H1 (cell line): ENCODE data around the gene ACAD10. TPM values are rescaled to one million over a fixed set of nuclear protein-coding genes. Genes with fewer than 3 reads are reported as not detected.
A peak's percentile ranks its signal among the peaks of the same experiment; 100 is the strongest.

Experiments used
- CTCF ChIA-PET: fragments of 300-600 bp; sonication (Branson Sonifier 250); formaldehyde crosslinking; loops from one replicate; lab custom pipeline; 2021; ENCODE audit not compliant: partially characterized antibody; lab: Charles Lee
- POLR2A ChIA-PET: fragments of 300-600 bp; sonication (Branson Sonifier 250); formaldehyde crosslinking; loops from one replicate; lab custom pipeline; 2021; ENCODE audit warnings: inconsistent platforms; ENCODE audit not compliant: partially characterized antibody; lab: Charles Lee
- DNase-seq, 2 experiments: peaks; one replicate each; pipeline versions ENCODE4 v3.0.0 to v3.0.0-alpha.2; 2010 to 2022; ENCODE audit warnings: low spot score in 2 of 2, low read depth in 1 of 2, mixed read lengths in 1 of 2
- FAIRE-seq: peaks from 2 replicates; lab custom pipeline; 2011; peaks lifted over from hg19 to GRCh38; lab: Jason Lieb, UNC
- H2AFZ ChIP-seq: 2 replicates; pipeline ENCODE4 v1.8.1; 2012; ENCODE audit warnings: low read length, inconsistent platforms
- H2AK5ac ChIP-seq: 2 replicates; pipeline ENCODE4 v1.6.1; 2013; ENCODE audit warnings: low read depth, low read length
- H2BK120ac ChIP-seq: replicated peaks from 2 replicates; pipeline ENCODE3; 2013; ENCODE audit warnings: low read depth, low read length, inconsistent platforms
- H2BK12ac ChIP-seq: 2 replicates; pipeline ENCODE4 v1.6.1; 2013; ENCODE audit warnings: low read depth, low read length
- H2BK15ac ChIP-seq: 2 replicates; pipeline ENCODE4 v1.6.1; 2013; ENCODE audit warnings: low read length
- H2BK20ac ChIP-seq: 2 replicates; pipeline ENCODE4 v1.6.1; 2013; ENCODE audit warnings: low read length
- H2BK5ac ChIP-seq: 2 replicates; pipeline ENCODE4 v1.6.1; 2013; ENCODE audit warnings: low read depth, low read length
- H3K14ac ChIP-seq: 2 replicates; pipeline ENCODE4 v1.6.1; 2013; ENCODE audit warnings: inconsistent platforms; ENCODE audit not compliant: insufficient read length
- H3K18ac ChIP-seq: 2 replicates; pipeline ENCODE4 v1.6.1; 2013; ENCODE audit warnings: low read length; ENCODE audit errors: extremely low read depth
- H3K23ac ChIP-seq: 2 replicates; pipeline ENCODE4 v1.6.1; 2013; ENCODE audit warnings: inconsistent platforms; ENCODE audit not compliant: insufficient read length
- H3K23me2 ChIP-seq: 2 replicates; pipeline ENCODE4 v1.6.1; 2013; ENCODE audit warnings: low read depth, low read length
- H3K27ac ChIP-seq: 2 replicates; pipeline ENCODE4 v1.6.1; 2011; ENCODE audit warnings: low read depth, low read length, inconsistent platforms
- H3K27me3 ChIP-seq, 4 experiments: replicated peaks in 1 of 4; 1 replicate in 1 of 4; 2 replicates in 3 of 4; pipeline versions ENCODE4 v1.6.1 to v1.8.1; 2011 to 2013; ENCODE audit warnings: low read length in 3 of 4, mild to moderate bottlenecking in 3 of 4, inconsistent platforms in 2 of 4, mixed read lengths in 2 of 4, moderate library complexity in 1 of 4; ENCODE audit not compliant: control insufficient read depth in 3 of 4, insufficient read depth in 3 of 4; ENCODE audit errors: extremely low read depth in 1 of 4
- H3K36me3 ChIP-seq, 4 experiments: 2 replicates each; pipeline versions ENCODE4 v1.6.1 to v1.8.1; 2011 to 2013; ENCODE audit warnings: mild to moderate bottlenecking in 4 of 4, low read length in 3 of 4, moderate library complexity in 2 of 4, control low read depth in 1 of 4, inconsistent platforms in 1 of 4; ENCODE audit not compliant: insufficient read depth in 4 of 4, control insufficient read depth in 2 of 4
- H3K4ac ChIP-seq: replicated peaks from 2 replicates; pipeline ENCODE3; 2013; ENCODE audit warnings: low read length, low read depth, mixed read lengths, inconsistent platforms; ENCODE audit not compliant: insufficient read length
- H3K4me1 ChIP-seq, 4 experiments: replicated peaks in 1 of 4; 1 replicate in 1 of 4; 2 replicates in 3 of 4; pipeline versions ENCODE4 v1.6.1 to v1.8.1; 2011 to 2013; ENCODE audit warnings: low read length in 3 of 4, inconsistent platforms in 2 of 4, mixed read lengths in 1 of 4; ENCODE audit not compliant: insufficient read depth in 4 of 4, control insufficient read depth in 3 of 4
- H3K4me2 ChIP-seq, 2 experiments: 2 replicates each; pipeline versions ENCODE4 v1.6.1 to v1.8.1; 2011 to 2013; ENCODE audit warnings: low read depth in 2 of 2, low read length in 2 of 2, control low read depth in 1 of 2, inconsistent platforms in 1 of 2, mild to moderate bottlenecking in 1 of 2; ENCODE audit not compliant: insufficient read depth in 1 of 2
- H3K4me3 ChIP-seq, 4 experiments: fragments of 200-600, 300-600 bp in 1 of 4; sonication (generic), shearing (Covaris generic), sonication (Bioruptor Twin) in 1 of 4; 2 replicates each; pipeline versions ENCODE4 v1.5.1 to v1.8.1; 2011 to 2016; ENCODE audit warnings: low read length in 4 of 4, low read depth in 3 of 4, control low read depth in 2 of 4, inconsistent platforms in 2 of 4, mild to moderate bottlenecking in 2 of 4, mixed read lengths in 1 of 4, moderate library complexity in 1 of 4; ENCODE audit not compliant: insufficient read depth in 2 of 4; ENCODE audit errors: extremely low read depth in 1 of 4
- H3K56ac ChIP-seq: replicated peaks from 2 replicates; pipeline ENCODE3; 2013; ENCODE audit warnings: low read depth, mild to moderate bottlenecking, mixed read lengths, low read length, inconsistent platforms; ENCODE audit not compliant: insufficient read length
- H3K79me1 ChIP-seq: 2 replicates; pipeline ENCODE4 v1.6.1; 2013; ENCODE audit warnings: low read depth, low read length, control low read depth
- H3K79me2 ChIP-seq, 2 experiments: 2 replicates each; pipeline versions ENCODE4 v1.6.1 to v1.8.1; 2012 to 2013; ENCODE audit warnings: low read length in 2 of 2, mild to moderate bottlenecking in 2 of 2, inconsistent platforms in 1 of 2; ENCODE audit not compliant: insufficient read depth in 2 of 2, control insufficient read depth in 1 of 2
- H3K9ac ChIP-seq, 4 experiments: replicated peaks in 1 of 4; 1 replicate in 1 of 4; 2 replicates in 3 of 4; pipeline versions ENCODE4 v1.6.1 to v1.8.1; 2011 to 2013; ENCODE audit warnings: low read depth in 3 of 4, low read length in 3 of 4, control low read depth in 2 of 4, mild to moderate bottlenecking in 2 of 4, moderate library complexity in 2 of 4, inconsistent platforms in 1 of 4; ENCODE audit errors: extremely low read depth in 1 of 4
- H3K9me3 ChIP-seq, 2 experiments: 2 replicates each; pipeline versions ENCODE4 v1.6.1 to v1.8.1; 2012 to 2013; ENCODE audit warnings: mild to moderate bottlenecking in 2 of 2, moderate library complexity in 2 of 2, control low read depth in 1 of 2, inconsistent platforms in 1 of 2, low read depth in 1 of 2, low read length in 1 of 2, mixed read lengths in 1 of 2; ENCODE audit not compliant: insufficient read depth in 2 of 2
- H4K20me1 ChIP-seq, 2 experiments: replicated peaks in 1 of 2; 2 replicates each; pipeline versions ENCODE3 to v1.8.1; 2011 to 2013; ENCODE audit warnings: inconsistent platforms in 2 of 2, low read length in 2 of 2, mild to moderate bottlenecking in 1 of 2; ENCODE audit not compliant: insufficient read depth in 2 of 2, control insufficient read depth in 1 of 2
- H4K5ac ChIP-seq: 2 replicates; pipeline ENCODE4 v1.6.1; 2013; ENCODE audit warnings: low read length, low read depth, mixed read lengths, inconsistent platforms; ENCODE audit not compliant: insufficient read length
- H4K8ac ChIP-seq: 2 replicates; pipeline ENCODE4 v1.8.0; 2013; ENCODE audit warnings: mild to moderate bottlenecking, moderate library complexity, low read length, inconsistent platforms; ENCODE audit not compliant: insufficient read depth; ENCODE audit errors: extremely low read depth
- H4K91ac ChIP-seq: replicated peaks from 2 replicates; pipeline ENCODE3; 2013; ENCODE audit warnings: low read length, mixed read lengths, inconsistent platforms; ENCODE audit not compliant: insufficient read length
- BRCA1 ChIP-seq: IDR thresholded peaks from 2 replicates; pipeline ENCODE4 v1.6.1; 2012; ENCODE audit warnings: low read depth, low read length, improper control_type of control experiment
- CBX5 ChIP-seq: fragments of 300-800, 300-1000 bp; sonication (generic); IDR thresholded peaks from 2 replicates; pipeline ENCODE4 v1.7.1; 2016; ENCODE audit warnings: antibody characterized with exemption, low read length, low read depth
- CTCF ChIP-seq, 3 experiments: IDR thresholded peaks; 1 replicate in 2 of 3; 2 replicates in 1 of 3; pipeline versions ENCODE4 v1.5.1 to v1.6.1; 2011; ENCODE audit warnings: low read length in 3 of 3, mild to moderate bottlenecking in 3 of 3, inconsistent platforms in 2 of 3, low read depth in 1 of 3, moderate library complexity in 1 of 3; ENCODE audit not compliant: insufficient read depth in 1 of 3; ENCODE audit errors: control extremely low read depth in 1 of 3
- NANOG ChIP-seq: IDR thresholded peaks from 2 replicates; pipeline ENCODE4 v1.6.1; 2011; ENCODE audit warnings: low read length, low read depth, mild to moderate bottlenecking, inconsistent platforms; ENCODE audit not compliant: insufficient read depth, poor library complexity, severe bottlenecking
- RAD21 ChIP-seq, 2 experiments: IDR thresholded peaks in 1 of 2; conservative IDR thresholded peaks in 1 of 2; 2 replicates each; pipeline ENCODE4 v1.6.1; 2011; ENCODE audit warnings: low read depth in 2 of 2, low read length in 2 of 2, improper control_type of control experiment in 1 of 2, inconsistent platforms in 1 of 2, mild to moderate bottlenecking in 1 of 2, moderate library complexity in 1 of 2
- ZNF274 ChIP-seq: IDR thresholded peaks from 2 replicates; pipeline ENCODE4 v1.7.0; 2012; ENCODE audit warnings: low read length, borderline replicate concordance; ENCODE audit errors: extremely low read depth
- WGBS, 2 experiments: shearing (Covaris generic) in 1 of 2; methylation state at CpG; one replicate each; pipeline versions ENCODE4 v1.1.6 to v1.1.7; 2013 to 2015; ENCODE audit warnings: low lambda C conversion rate in 2 of 2, mixed read lengths in 2 of 2, inconsistent platforms in 1 of 2, low coverage in 1 of 2, missing lambda C conversion rate in 1 of 2; ENCODE audit not compliant: insufficient replicate concordance in 2 of 2, insufficient coverage in 1 of 2, insufficient read length in 1 of 2; ENCODE audit errors: extremely low coverage in 1 of 2, missing lambda C conversion rate in 1 of 2; 5-methylcytosine and 5-hydroxymethylcytosine counted together
- polyA plus RNA-seq, 7 experiments: library from polyadenylated mRNA; depleted of rRNA in 3 of 7; stranded (reverse) in 5 of 7; unstranded in 2 of 7; fragments of >200 nt in 5 of 7; fragments of 200-250 nt in 2 of 7; gene quantifications; 1 replicate in 5 of 7; 2 replicates in 1 of 7; 4 replicates in 1 of 7; pipeline versions ENCODE4 v1.2.1 to v1.2.3, GENCODE V29; 2011 to 2013; ENCODE audit warnings: missing spikeins in 2 of 7, mixed read lengths in 2 of 7
- total RNA-seq: library from RNA; stranded (reverse); fragmentation: NEBNext Ultra II Directional; extraction: Animal tissue kit (Norgen Biotek cat#: 25700); gene quantifications from 2 replicates; pipeline ENCODE4 v1.2.1, GENCODE V29; 2021

ACAD10 gene
- total and polyA plus RNA-seq, 2 of the 8 experiments (the other 6 are each of a cell fraction or from before 2014, with no cell fraction given): 17.3 to 23.3 TPM

- Histone ChIP-seq H2BK12ac (no peak overlapping the region), H3K79me2 (no peaks in the 10 kb centered on the region), H2BK20ac (no peak overlapping the region), H2AK5ac (no peak overlapping the region), H3K4ac (no peak overlapping the region), H3K23me2 (no peaks in the 10 kb centered on the region), H3K9ac (no peak overlapping the region), H4K20me1 (peaks cover 0 to 3% of the 10 kb centered on the region in 2 experiments), H2BK120ac (no peak overlapping the region), H3K56ac (no peak overlapping the region), H3K23ac (no peak overlapping the region), H3K4me1 (no peaks in the 10 kb centered on the region), H3K18ac (no peak overlapping the region), H4K91ac (no peak overlapping the region), H3K9me3 (no peaks in the 10 kb centered on the region), H2BK15ac (no peak overlapping the region), H3K27ac (no peak overlapping the region), H2BK5ac (no peak overlapping the region), H3K14ac (no peak overlapping the region), H2AFZ (no peak overlapping the region), H4K5ac (no peak overlapping the region), H4K8ac (no peak overlapping the region), H3K36me3 (peaks cover 6 to 58% (median 23%) of the 10 kb centered on the region in 4 experiments), H3K27me3 (no peaks in the 10 kb centered on the region), H3K79me1 (no peaks in the 10 kb centered on the region; the same call in 1 of the 2 replicates), H3K4me3 (no peak overlapping the region), H3K4me2 (no peak overlapping the region)
- TF ChIP-seq CTCF (IDR thresholded peaks at IDR 0.05; ENCODE audit: control extremely low read depth in 1 of 3, insufficient read depth in 1 of 3, low read depth in 1 of 3, low read length in 3 of 3) (peak in 2 of 3 experiments; percentile 24 to 35; a peak in 2 of 4 replicates), ZNF274 (no peak), NANOG (no peak), CBX5 (no peak), BRCA1 (no peak), RAD21 (IDR thresholded peaks at IDR 0.05 in 1 of 2, conservative IDR thresholded peaks at IDR 0.05 in 1 of 2; ENCODE audit: low read depth in 2 of 2, low read length in 2 of 2) (peak; percentile 62 to 67)
- FAIRE-seq: no peak
- WGBS, 2 experiments: 90% methylated on average over 3 of the region's 3 CpGs; no CpG with 5 or more reads in 1 of the 2 experiments
- DNase-seq: no peak
- CTCF ChIA-PET: interaction anchor here (0.7 to 3.7 kb wide), 17 partner anchors 8 to 277 kb away, joined by 3 to 19 read pairs (median 3); partner anchors contain the start of genes ACAD10 and BRAP
- POLR2A ChIA-PET: interaction anchor here (1.1 to 1.9 kb wide), 3 partner anchors 12 to 80 kb away, joined by 4 to 8 read pairs (median 4); partner anchors contain the start of genes ACAD10 and BRAP
These were observed 12.3 kb upstream of the ACAD10 start for GRCh38 chr12:111673503-111673902.
